HCT116 (cell line): ENCODE data around the gene ATXN1. TPM values are rescaled to one million over a fixed set of nuclear protein-coding genes. Genes with fewer than 3 reads are reported as not detected.

ENCODE experiments used
- ATAC-seq: fragments of 200-7000 bp; cut with Tn5 transposase; 2 replicates; pipeline ENCODE4 v1.9.1; 2020; ENCODE audit warnings: mild to moderate bottlenecking, moderate library complexity
- BruUV-seq: library from RNA; stranded (reverse); fragments of 400-500 nt; replicated peaks from 2 replicates; lab custom pipeline; 2021; lab: Mats Ljungman, UMichigan
- CTCF ChIA-PET: fragments of 300-600 bp; sonication (Branson Sonifier 250); formaldehyde crosslinking; loops from one replicate; lab custom pipeline; 2021; ENCODE audit warnings: antibody characterized with exemption; lab: Charles Lee
- POLR2A ChIA-PET: fragments of 300-600, 350-600 bp; sonication (Branson Sonifier 250); formaldehyde crosslinking; loops from one replicate; lab custom pipeline; 2021; ENCODE audit warnings: antibody characterized with exemption; lab: Charles Lee
- RAD21 ChIA-PET, 2 experiments: fragments of 300-600 bp; sonication (Branson Sonifier 250); formaldehyde crosslinking; loops; one replicate each; lab custom pipeline; 2023; ENCODE audit warnings: low total read pairs in 2 of 2; ENCODE audit not compliant: uncharacterized antibody in 2 of 2, unreplicated experiment in 2 of 2, low non-redundant PET in 1 of 2; lab: Charles Lee
- DNase-seq: peaks from one replicate; pipeline ENCODE4 v3.0.0-alpha.2; 2010; ENCODE audit warnings: low read depth, low spot score
- H2AFZ ChIP-seq: fragments of 200-600 bp; shearing (Covaris generic), sonication (generic); 2 replicates; pipeline ENCODE4 v1.6.1; 2017; ENCODE audit warnings: low read depth, mixed run types, mixed read lengths, antibody characterized with exemption, low read length; ENCODE audit not compliant: poor library complexity, severe bottlenecking
- H3K27ac ChIP-seq: 2 replicates; pipeline ENCODE4 v1.5.1; 2012; ENCODE audit warnings: low read depth, low read length
- H3K27me3 ChIP-seq: fragments of 200-600 bp; sonication (generic); 2 replicates; pipeline ENCODE4 v1.6.1; 2016; ENCODE audit warnings: mixed run types, low read length, mixed read lengths; ENCODE audit not compliant: insufficient read depth
- H3K36me3 ChIP-seq, 2 experiments: fragments of 200-500 bp in 1 of 2; fragments of 200-600 bp in 1 of 2; sonication (Bioruptor generic) in 1 of 2; sonication (generic) in 1 of 2; 2 replicates each; pipeline versions ENCODE4 v1.5.1 to v1.6.1; 2014 to 2016; ENCODE audit warnings: low read length in 2 of 2, inconsistent platforms in 1 of 2, mixed read lengths in 1 of 2, mixed run types in 1 of 2; ENCODE audit not compliant: insufficient read depth in 2 of 2, control insufficient read depth in 1 of 2
- H3K4me1 ChIP-seq, 2 experiments: fragments of 200-600 bp in 1 of 2; sonication (generic) in 1 of 2; 2 replicates each; pipeline versions ENCODE4 v1.5.1 to v1.6.1; 2012 to 2017; ENCODE audit warnings: low read length in 2 of 2, inconsistent platforms in 1 of 2, mild to moderate bottlenecking in 1 of 2, mixed read lengths in 1 of 2, mixed run types in 1 of 2, moderate library complexity in 1 of 2; ENCODE audit not compliant: insufficient read depth in 2 of 2, control insufficient read depth in 1 of 2
- H3K4me2 ChIP-seq: fragments of 200-600 bp; sonication (generic); 2 replicates; pipeline ENCODE4 v1.6.1; 2017; ENCODE audit warnings: mixed run types, low read length, mixed read lengths
- H3K4me3 ChIP-seq, 2 experiments: fragments of 200-600 bp in 1 of 2; sonication (generic) in 1 of 2; replicated peaks in 1 of 2; 2 replicates each; pipeline ENCODE4 v1.5.1; 2011 to 2016; ENCODE audit warnings: low read length in 2 of 2, control low read depth in 1 of 2, low read depth in 1 of 2, mild to moderate bottlenecking in 1 of 2, mixed read lengths in 1 of 2, mixed run types in 1 of 2
- H3K79me2 ChIP-seq: fragments of 200-600 bp; sonication (generic); 2 replicates; pipeline ENCODE4 v1.6.1; 2017; ENCODE audit warnings: mild to moderate bottlenecking, mixed run types, low read length, moderate library complexity, mixed read lengths; ENCODE audit not compliant: insufficient read depth
- H3K9ac ChIP-seq: fragments of 200-600 bp; sonication (generic); 2 replicates; pipeline ENCODE4 v1.6.1; 2016; ENCODE audit warnings: low read length, mixed read lengths
- H3K9me2 ChIP-seq: fragments of 200-600 bp; sonication (generic), shearing (Covaris generic); 2 replicates; pipeline ENCODE4 v1.6.1; 2017; ENCODE audit warnings: mixed run types, mild to moderate bottlenecking, moderate library complexity; ENCODE audit not compliant: insufficient read depth
- H3K9me3 ChIP-seq, 2 experiments: fragments of 200-500 bp in 1 of 2; fragments of 200-600 bp in 1 of 2; sonication (Bioruptor generic) in 1 of 2; sonication (generic) in 1 of 2; 2 replicates each; pipeline ENCODE4 v1.6.1; 2014 to 2017; ENCODE audit warnings: low read length in 2 of 2, mixed read lengths in 2 of 2, inconsistent platforms in 1 of 2, low read depth in 1 of 2, mild to moderate bottlenecking in 1 of 2, mixed run types in 1 of 2, moderate library complexity in 1 of 2; ENCODE audit not compliant: control insufficient read depth in 1 of 2, insufficient read depth in 1 of 2
- H4K20me1 ChIP-seq: fragments of 200-600 bp; sonication (generic), shearing (Covaris generic); 2 replicates; pipeline ENCODE4 v1.6.1; 2017; ENCODE audit warnings: mixed run types, mild to moderate bottlenecking, moderate library complexity; ENCODE audit not compliant: insufficient read depth
- CBX3 ChIP-seq: IDR thresholded peaks from 2 replicates; pipeline ENCODE4 v1.6.1; 2012; ENCODE audit warnings: low read depth
- ELF1 ChIP-seq: IDR thresholded peaks from 2 replicates; pipeline ENCODE4 v1.6.1; 2012; ENCODE audit warnings: low read depth, borderline replicate concordance
- EZH2phosphoT487 ChIP-seq: fragments of 200-600 bp; IDR thresholded peaks from 2 replicates; pipeline ENCODE4 v1.6.1; 2018; ENCODE audit warnings: antibody characterized with exemption, borderline replicate concordance
- POLR2A ChIP-seq: IDR thresholded peaks from 2 replicates; pipeline ENCODE4 v1.7.0; 2011; ENCODE audit warnings: borderline replicate concordance; ENCODE audit not compliant: insufficient read depth, insufficient read length; ENCODE audit errors: extremely low read depth
- POLR2AphosphoS5 ChIP-seq: IDR thresholded peaks from 2 replicates; pipeline ENCODE4 v1.6.1; 2011; ENCODE audit warnings: mild to moderate bottlenecking, low read depth, low read length, moderate library complexity
- RAD21 ChIP-seq: IDR thresholded peaks from 2 replicates; pipeline ENCODE4 v1.6.1; 2012; ENCODE audit warnings: low read depth, mild to moderate bottlenecking
- SP1 ChIP-seq: IDR thresholded peaks from 2 replicates; pipeline ENCODE4 v1.6.1; 2012; ENCODE audit warnings: low read depth
- SRF ChIP-seq: IDR thresholded peaks from 2 replicates; pipeline ENCODE4 v1.6.1; 2012; ENCODE audit warnings: low read depth
- TCF7L2 ChIP-seq: IDR thresholded peaks from 2 replicates; pipeline ENCODE4 v1.7.0; 2011; ENCODE audit warnings: borderline replicate concordance, inconsistent platforms; ENCODE audit not compliant: insufficient read depth, insufficient read length; ENCODE audit errors: extremely low read depth
- YY1 ChIP-seq: IDR thresholded peaks from 2 replicates; pipeline ENCODE4 v1.6.1; 2011; ENCODE audit warnings: low read length, low read depth, moderate library complexity, mild to moderate bottlenecking; ENCODE audit not compliant: insufficient replicate concordance; ENCODE audit errors: extremely low read depth
- intact Hi-C: fragments of 100-400 bp; cut with micrococcal nuclease; formaldehyde crosslinking; loops from 2 replicates; pipeline ENCODE4 v1.10.0; 2022
- total RNA-seq: library from RNA; stranded (reverse); gene quantifications from one replicate; pipeline ENCODE4 v1.2.1, GENCODE V29; 2021; ENCODE audit not compliant: unreplicated experiment
- TF ChIP-seq, protein P1 (sequence below): IDR thresholded peaks from 2 replicates; pipeline ENCODE4 v1.6.1; 2012
- TF ChIP-seq, protein P2 (sequence below): IDR thresholded peaks from 2 replicates; pipeline ENCODE4 v1.6.1; 2011; ENCODE audit warnings: mild to moderate bottlenecking, low read length, moderate library complexity; ENCODE audit not compliant: insufficient replicate concordance; ENCODE audit errors: extremely low read depth
- TF ChIP-seq, protein P3 (sequence below): IDR thresholded peaks from 2 replicates; pipeline ENCODE4 v1.6.1; 2012

The ATXN1 gene
- total RNA-seq, 1 experiment from 2014 or later, result 21.0 TPM

DNA sequence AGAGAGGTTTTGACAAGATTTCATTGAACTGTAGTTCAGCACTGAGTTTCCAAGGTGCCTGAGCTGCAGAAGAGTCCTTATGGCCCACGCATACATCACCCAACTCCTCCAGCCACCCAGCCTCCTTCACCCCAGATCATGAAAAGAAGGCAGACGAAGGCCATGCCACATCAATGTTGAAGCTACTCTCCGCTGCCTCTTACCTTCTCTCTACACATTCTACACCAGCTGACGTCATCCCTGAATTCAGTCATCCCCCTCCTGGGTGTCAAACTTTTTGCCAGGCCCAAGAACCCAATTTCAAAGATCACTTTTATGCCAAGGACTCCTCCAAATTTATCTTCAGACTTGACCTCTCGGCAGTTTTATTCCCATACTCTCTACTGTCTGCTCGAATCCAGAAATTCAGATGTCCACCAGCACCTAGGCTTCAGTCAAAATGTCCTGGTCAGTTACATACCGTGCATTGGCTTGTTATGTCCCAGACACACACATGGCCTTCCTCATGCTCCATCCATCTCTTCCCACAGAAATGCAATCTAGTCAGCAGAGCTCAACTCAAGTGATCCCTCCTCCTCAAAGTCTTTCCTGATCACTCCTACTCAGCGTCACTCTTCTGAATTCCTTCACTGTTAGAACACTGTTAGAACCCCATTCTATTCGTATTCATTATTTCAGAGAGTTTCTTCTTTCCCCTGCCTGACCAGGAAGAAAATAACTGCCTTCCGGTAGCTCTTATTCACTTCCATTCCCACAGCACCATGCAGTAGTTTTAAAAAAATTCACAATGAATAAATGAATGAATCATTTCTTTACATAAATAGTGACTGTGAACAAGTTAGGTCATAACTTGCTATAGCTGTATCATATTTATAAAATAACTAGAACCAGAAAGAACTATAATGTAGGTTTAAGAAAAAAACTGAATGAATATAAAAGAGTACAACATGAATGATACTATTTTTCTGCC, 11.5 kb downstream of the ATXN1 start (continued):
- TF ChIP-seq, protein P1, sequence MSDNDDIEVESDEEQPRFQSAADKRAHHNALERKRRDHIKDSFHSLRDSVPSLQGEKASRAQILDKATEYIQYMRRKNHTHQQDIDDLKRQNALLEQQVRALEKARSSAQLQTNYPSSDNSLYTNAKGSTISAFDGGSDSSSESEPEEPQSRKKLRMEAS, result no peak
- TF ChIP-seq POLR2A (no peak), POLR2AphosphoS5 (no peak), SRF (no peak), ELF1 (no peak), SP1 (no peak)

DNA sequence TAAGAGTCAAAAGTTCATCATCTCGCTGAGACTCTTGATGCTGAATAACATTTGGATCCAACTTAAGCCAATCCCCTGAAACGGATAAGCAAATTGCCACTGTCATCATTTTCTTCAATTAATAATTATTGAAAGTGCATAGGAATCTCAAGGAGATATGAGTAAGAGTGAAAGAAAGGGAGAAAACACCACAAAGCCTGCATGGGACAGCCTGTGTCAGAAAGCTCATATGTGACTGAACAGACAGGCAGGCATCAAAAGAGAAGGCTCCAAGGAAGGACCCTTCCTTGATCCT, 13.3 kb downstream of the ATXN1 start:
- no peak overlapping the region for H3K27ac ChIP-seq
- CTCF ChIA-PET, result interaction anchor here (0.9 kb wide), 1 partner anchor 15 kb away, joined by 4 read pairs; no protein-coding TSS in a partner anchor
- peaks cover 19 to 21% of the 10 kb centered on the region in 2 experiments for H3K4me1 ChIP-seq
- no peaks in the 10 kb centered on the region; the same call in 1 of the 2 replicates for H3K79me2 ChIP-seq
- H3K27me3 ChIP-seq, result no peaks in the 10 kb centered on the region
- no peak for ATAC-seq
- H3K36me3 ChIP-seq, result no peaks in the 10 kb centered on the region
- no peak overlapping the region for H2AFZ ChIP-seq
- no peak overlapping the region for H3K4me2 ChIP-seq
- BruUV-seq, result no TSS peak
- no peak for DNase-seq
- H3K9me2 ChIP-seq, result no peaks in the 10 kb centered on the region
- H4K20me1 ChIP-seq, result 0 out of 2 replicates have a peak, but pooled peaks cover 2% of the 10 kb centered on the region
- H3K9ac ChIP-seq, result no peak overlapping the region
- no peak for TF ChIP-seq TCF7L2
- TF ChIP-seq POLR2AphosphoS5, result no peak
- TF ChIP-seq EZH2phosphoT487, result no peak
- TF ChIP-seq YY1, result no peak
- TF ChIP-seq, protein P2, sequence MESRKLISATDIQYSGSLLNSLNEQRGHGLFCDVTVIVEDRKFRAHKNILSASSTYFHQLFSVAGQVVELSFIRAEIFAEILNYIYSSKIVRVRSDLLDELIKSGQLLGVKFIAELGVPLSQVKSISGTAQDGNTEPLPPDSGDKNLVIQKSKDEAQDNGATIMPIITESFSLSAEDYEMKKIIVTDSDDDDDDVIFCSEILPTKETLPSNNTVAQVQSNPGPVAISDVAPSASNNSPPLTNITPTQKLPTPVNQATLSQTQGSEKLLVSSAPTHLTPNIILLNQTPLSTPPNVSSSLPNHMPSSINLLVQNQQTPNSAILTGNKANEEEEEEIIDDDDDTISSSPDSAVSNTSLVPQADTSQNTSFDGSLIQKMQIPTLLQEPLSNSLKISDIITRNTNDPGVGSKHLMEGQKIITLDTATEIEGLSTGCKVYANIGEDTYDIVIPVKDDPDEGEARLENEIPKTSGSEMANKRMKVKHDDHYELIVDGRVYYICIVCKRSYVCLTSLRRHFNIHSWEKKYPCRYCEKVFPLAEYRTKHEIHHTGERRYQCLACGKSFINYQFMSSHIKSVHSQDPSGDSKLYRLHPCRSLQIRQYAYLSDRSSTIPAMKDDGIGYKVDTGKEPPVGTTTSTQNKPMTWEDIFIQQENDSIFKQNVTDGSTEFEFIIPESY, result no peak
- no peak for TF ChIP-seq CBX3
- TF ChIP-seq, protein P3, sequence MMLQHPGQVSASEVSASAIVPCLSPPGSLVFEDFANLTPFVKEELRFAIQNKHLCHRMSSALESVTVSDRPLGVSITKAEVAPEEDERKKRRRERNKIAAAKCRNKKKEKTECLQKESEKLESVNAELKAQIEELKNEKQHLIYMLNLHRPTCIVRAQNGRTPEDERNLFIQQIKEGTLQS, result no peak
- TF ChIP-seq, protein P1, result no peak
- no peak for TF ChIP-seq RAD21
- H3K4me3 ChIP-seq, result no peak overlapping the region
- H3K9me3 ChIP-seq, result no peaks in the 10 kb centered on the region
- RAD21 ChIA-PET, result no interaction called here
- intact Hi-C loops, result no loop called here
- POLR2A ChIA-PET, result no interaction called here
